Karpas-422 (cell line): ENCODE data around the gene KCTD13. TPM values are rescaled to one million over a fixed set of nuclear protein-coding genes. Genes with fewer than 3 reads are reported as not detected.

ENCODE experiments used
- DNase-seq: peaks from one replicate; pipeline ENCODE4 v3.0.0-alpha.2; 2015
- H2AFZ ChIP-seq: fragments of 200-600 bp; sonication (generic); 2 replicates; pipeline ENCODE4 v1.6.1; 2014; ENCODE audit warnings: antibody characterized with exemption, low read length, mixed read lengths
- H3K27ac ChIP-seq: fragments of 200-600 bp; sonication (generic); 2 replicates; pipeline ENCODE4 v1.5.1; 2014; ENCODE audit warnings: mild to moderate bottlenecking, low read length, moderate library complexity
- H3K27me3 ChIP-seq: fragments of 200-600 bp; sonication (generic); 2 replicates; pipeline ENCODE4 v1.6.1; 2014; ENCODE audit warnings: low read length, mixed read lengths
- H3K36me3 ChIP-seq: fragments of 200-600 bp; sonication (generic); 2 replicates; pipeline ENCODE4 v1.6.1; 2014; ENCODE audit warnings: low read length, mixed read lengths; ENCODE audit not compliant: insufficient read depth
- H3K4me1 ChIP-seq: fragments of 200-600 bp; sonication (generic); 2 replicates; pipeline ENCODE4 v1.6.1; 2014; ENCODE audit warnings: mild to moderate bottlenecking, low read length, mixed read lengths
- H3K4me2 ChIP-seq: fragments of 200-600 bp; sonication (generic); 2 replicates; pipeline ENCODE4 v1.6.1; 2014; ENCODE audit warnings: low read length, low read depth, mild to moderate bottlenecking; ENCODE audit not compliant: poor library complexity, severe bottlenecking
- H3K4me3 ChIP-seq: fragments of 200-600 bp; sonication (generic); 2 replicates; pipeline ENCODE4 v1.5.1; 2014; ENCODE audit warnings: mild to moderate bottlenecking, antibody characterized with exemption, low read length, mixed read lengths
- H3K79me2 ChIP-seq: fragments of 200-600 bp; sonication (generic); 2 replicates; pipeline ENCODE4 v1.6.1; 2014; ENCODE audit warnings: mild to moderate bottlenecking, low read length, mixed read lengths
- H3K9ac ChIP-seq: fragments of 200-600 bp; sonication (generic); 2 replicates; pipeline ENCODE4 v1.6.0; 2014; ENCODE audit warnings: low read length
- H3K9me2 ChIP-seq: fragments of 200-600 bp; sonication (generic), shearing (Covaris generic); replicated peaks from 2 replicates; pipeline ENCODE4 v1.6.0; 2014; ENCODE audit warnings: mild to moderate bottlenecking, low read length, moderate library complexity; ENCODE audit not compliant: insufficient read depth
- H3K9me3 ChIP-seq: fragments of 300-700, 200-600 bp; sonication (generic); 2 replicates; pipeline ENCODE4 v1.6.1; 2014; ENCODE audit warnings: low read length, mixed read lengths
- H4K20me1 ChIP-seq: fragments of 200-600 bp; sonication (generic); 2 replicates; pipeline ENCODE4 v1.6.1; 2014; ENCODE audit warnings: mild to moderate bottlenecking, antibody characterized with exemption, low read length, low read depth; ENCODE audit not compliant: insufficient read depth
- total RNA-seq: library from RNA; depleted of rRNA; stranded (reverse); fragments of >200 nt; shearing (Covaris generic); gene quantifications from 2 replicates; pipeline ENCODE4 v1.2.3, GENCODE V29; 2014; ENCODE audit warnings: low replicate concordance

Gene KCTD13
- total RNA-seq, 1 experiment from 2014 or later = 14.2 TPM

DNA sequence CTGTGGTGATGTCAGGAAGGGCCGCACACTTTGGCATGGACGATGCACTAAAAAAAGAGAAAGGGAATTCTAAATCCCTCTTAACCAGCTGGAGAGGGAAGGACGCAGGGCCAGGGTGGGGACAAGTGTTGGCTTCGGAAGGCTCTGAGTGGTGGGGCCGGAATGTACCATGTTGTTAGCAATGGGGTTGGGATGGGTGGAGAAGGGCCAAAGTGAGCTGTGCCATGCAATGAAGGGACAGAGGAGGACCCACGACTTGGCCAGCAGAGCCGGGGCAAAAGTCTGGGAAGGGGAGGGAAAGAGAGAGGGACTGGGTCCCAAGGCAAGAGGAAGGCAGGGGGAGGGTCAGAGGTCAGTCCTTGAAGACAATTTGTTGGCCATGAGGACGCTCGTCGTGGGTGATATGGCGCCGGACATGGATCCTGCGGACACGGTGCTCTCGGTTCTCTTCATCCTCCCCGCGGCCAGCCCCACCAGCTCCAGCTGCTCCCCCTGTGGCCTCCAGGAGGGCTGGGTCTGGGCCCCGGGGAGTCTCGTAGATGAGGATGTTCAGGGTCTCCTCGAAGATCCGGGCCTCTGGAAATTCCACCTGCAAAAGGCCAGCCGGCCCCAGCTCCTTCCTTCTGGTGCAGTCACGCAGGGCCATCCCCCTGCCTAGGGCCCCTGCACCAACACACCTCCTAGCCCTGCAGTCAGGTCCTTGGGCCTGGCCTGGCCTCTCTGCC lies 19.3 kb downstream of the KCTD13 start:
- Histone ChIP-seq H3K4me1 (no peaks in the 10 kb centered on the region), H3K4me2 (no peak overlapping the region), H3K9me3 (no peaks in the 10 kb centered on the region), H3K9ac (no peak overlapping the region), H3K36me3 (no peaks in the 10 kb centered on the region), H3K79me2 (no peaks in the 10 kb centered on the region), H3K27ac (no peak overlapping the region), H4K20me1 (no peaks in the 10 kb centered on the region), H3K27me3 (no peaks in the 10 kb centered on the region), H3K9me2 (no peaks in the 10 kb centered on the region), H3K4me3 (no peak overlapping the region), H2AFZ (no peak overlapping the region)
- no peak for DNase-seq

DNA sequence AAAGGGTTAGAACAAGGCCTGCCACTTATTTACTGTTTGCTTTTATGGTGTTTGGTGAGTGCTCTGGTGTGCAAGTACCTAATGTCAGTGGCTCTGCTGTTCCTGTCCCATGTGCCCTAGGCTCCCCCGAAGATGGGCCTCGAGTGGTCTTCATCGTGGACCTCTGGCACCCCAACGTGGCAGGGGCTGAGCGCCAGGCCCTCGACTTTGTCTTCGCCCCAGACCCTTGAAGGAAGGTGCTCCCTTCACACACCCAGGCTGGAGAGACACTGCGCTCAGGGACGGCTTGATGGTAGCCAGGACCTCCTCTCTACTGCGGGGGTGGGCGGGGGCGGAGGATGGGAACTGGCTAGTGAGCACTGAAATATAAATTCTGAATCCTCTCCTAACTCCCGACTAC lies 20.4 kb downstream of the KCTD13 start:
- no peaks in the 10 kb centered on the region for H3K27me3 ChIP-seq
- no peak overlapping the region for H3K9ac ChIP-seq

DNA sequence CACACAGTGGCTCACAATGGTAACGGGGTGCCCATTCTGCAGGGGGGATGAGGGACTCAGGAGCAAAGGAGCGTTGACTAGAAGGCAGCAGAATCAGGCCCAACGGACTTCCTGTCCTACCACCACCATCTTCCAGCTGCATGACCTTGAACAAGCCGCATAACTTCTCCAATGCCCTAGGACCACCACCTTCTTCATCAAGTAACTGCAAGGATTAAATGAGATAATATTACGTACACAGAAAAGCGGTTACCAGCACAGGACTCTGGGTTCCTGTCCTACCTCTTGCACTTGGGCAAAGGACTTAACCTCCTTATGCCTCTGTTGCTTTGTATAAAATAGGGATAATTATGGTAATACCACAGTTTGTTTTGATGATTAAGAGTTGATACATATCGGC lies 21.1 kb downstream of the KCTD13 start:
- Histone ChIP-seq H3K9ac (no peak overlapping the region), H3K9me2 (no peaks in the 10 kb centered on the region), H3K4me1 (peaks cover 8% of the 10 kb centered on the region), H3K27me3 (no peaks in the 10 kb centered on the region), H2AFZ (no peak overlapping the region), H3K4me2 (no peak overlapping the region), H3K27ac (no peak overlapping the region), H4K20me1 (no peaks in the 10 kb centered on the region), H3K36me3 (no peaks in the 10 kb centered on the region), H3K4me3 (no peak overlapping the region), H3K9me3 (no peaks in the 10 kb centered on the region), H3K79me2 (no peaks in the 10 kb centered on the region)
- DNase-seq = no peak

More for the DNA sequence above, 20.4 kb downstream of the KCTD13 start:
- Histone ChIP-seq H3K36me3 (no peaks in the 10 kb centered on the region), H3K9me2 (no peaks in the 10 kb centered on the region), H2AFZ (no peak overlapping the region), H3K9me3 (no peaks in the 10 kb centered on the region), H3K79me2 (no peaks in the 10 kb centered on the region), H4K20me1 (no peaks in the 10 kb centered on the region), H3K4me3 (no peak overlapping the region), H3K4me1 (peaks cover 3% of the 10 kb centered on the region), H3K27ac (no peak overlapping the region), H3K4me2 (no peak overlapping the region)
- no peak for DNase-seq

DNA sequence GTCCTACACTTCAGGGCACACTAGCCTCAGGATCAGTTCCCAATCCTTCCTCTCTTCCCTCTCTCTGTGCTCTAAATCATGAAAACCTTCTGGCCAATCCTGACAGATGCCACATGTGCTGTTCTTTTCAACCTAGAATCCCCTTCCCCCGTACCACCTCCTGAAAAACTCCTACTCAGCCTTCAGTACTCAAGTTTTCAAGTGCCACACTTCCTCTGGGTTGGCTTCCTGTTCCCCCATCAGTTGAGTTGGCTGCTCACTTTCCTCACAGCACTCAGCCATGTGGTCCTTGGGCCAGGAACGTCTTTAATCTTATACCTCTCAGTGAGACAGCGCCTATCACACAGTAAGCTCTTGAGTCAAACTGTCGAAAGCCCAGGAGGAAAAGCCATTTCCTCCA lies 22.4 kb downstream of the KCTD13 start:
- Histone ChIP-seq H3K27ac (no peak overlapping the region), H3K9me3 (no peaks in the 10 kb centered on the region), H3K27me3 (no peaks in the 10 kb centered on the region), H3K4me2 (no peak overlapping the region), H4K20me1 (no peaks in the 10 kb centered on the region), H3K9ac (no peak overlapping the region), H3K4me3 (no peak overlapping the region), H3K79me2 (no peaks in the 10 kb centered on the region), H3K36me3 (no peaks in the 10 kb centered on the region), H3K4me1 (peaks cover 15% of the 10 kb centered on the region), H2AFZ (no peak overlapping the region), H3K9me2 (no peaks in the 10 kb centered on the region)
- DNase-seq = no peak

DNA sequence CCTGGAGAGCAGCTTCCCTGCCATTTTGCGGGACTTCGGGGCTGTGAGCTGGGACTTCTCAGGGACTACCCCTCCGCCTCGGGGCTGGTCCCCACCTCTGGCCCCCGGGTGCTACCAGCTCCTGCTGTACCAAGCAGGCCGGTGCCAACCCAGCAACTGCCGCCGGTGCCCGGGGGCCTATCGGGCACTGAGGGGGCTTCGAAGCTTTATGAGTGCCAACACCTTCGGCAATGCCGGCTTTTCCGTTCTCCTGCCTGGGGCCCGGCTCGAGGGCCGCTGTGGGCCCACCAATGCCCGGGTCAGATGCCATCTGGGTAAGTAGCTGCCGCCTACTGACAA lies 24.4 kb downstream of the KCTD13 start:
- H3K36me3 ChIP-seq = no peaks in the 10 kb centered on the region
- no peak overlapping the region for H2AFZ ChIP-seq
- H3K9ac ChIP-seq = no peak overlapping the region
- H3K79me2 ChIP-seq = no peaks in the 10 kb centered on the region
- H3K9me2 ChIP-seq = no peaks in the 10 kb centered on the region
- no peak overlapping the region for H3K4me3 ChIP-seq
- DNase-seq = no peak
- H4K20me1 ChIP-seq = no peaks in the 10 kb centered on the region
- H3K27ac ChIP-seq = no peak overlapping the region
- H3K4me2 ChIP-seq = no peak overlapping the region
- peaks cover 15% of the 10 kb centered on the region for H3K4me1 ChIP-seq
- no peaks in the 10 kb centered on the region for H3K9me3 ChIP-seq
- H3K27me3 ChIP-seq = no peaks in the 10 kb centered on the region

DNA sequence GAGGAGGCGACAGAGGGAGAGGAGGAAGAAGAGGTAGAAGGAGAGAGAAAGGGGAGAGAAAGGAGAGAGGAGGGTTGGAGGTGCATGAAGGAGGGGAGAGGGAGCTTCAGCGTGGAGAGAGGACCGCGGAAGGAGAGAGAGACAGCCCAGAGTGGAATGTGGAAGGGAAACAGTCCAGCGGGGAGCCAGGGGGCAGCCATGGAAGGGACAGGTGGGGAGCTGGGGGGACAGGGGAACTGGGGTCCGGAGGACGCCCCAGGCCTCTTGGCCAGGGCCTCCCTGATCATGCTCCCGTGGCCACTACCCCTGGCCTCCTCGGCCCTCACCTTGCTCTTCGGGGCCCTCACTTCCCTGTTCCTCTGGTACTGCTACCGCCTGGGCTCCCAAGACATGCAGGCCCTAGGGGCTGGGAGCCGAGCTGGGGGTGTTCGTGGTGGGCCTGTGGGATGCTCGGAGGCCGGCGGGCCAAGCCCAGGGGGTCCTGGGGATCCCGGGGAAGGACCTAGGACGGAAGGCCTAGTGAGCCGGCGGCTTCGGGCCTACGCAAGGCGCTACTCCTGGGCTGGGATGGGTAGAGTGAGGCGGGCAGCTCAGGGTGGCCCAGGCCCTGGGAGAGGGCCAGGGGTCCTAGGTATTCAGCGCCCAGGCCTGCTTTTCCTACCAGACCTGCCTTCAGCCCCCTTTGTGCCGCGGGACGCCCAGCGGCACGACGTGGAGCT lies 25.0 kb downstream of the KCTD13 start:
- Histone ChIP-seq H3K9me2 (no peaks in the 10 kb centered on the region), H3K4me2 (peak overlapping the region; percentile 93), H3K4me3 (peak overlapping the region; percentile 69), H2AFZ (peak overlapping the region; percentile 96), H4K20me1 (no peaks in the 10 kb centered on the region), H3K27ac (no peak overlapping the region), H3K4me1 (peaks cover 15% of the 10 kb centered on the region), H3K9me3 (no peaks in the 10 kb centered on the region), H3K79me2 (no peaks in the 10 kb centered on the region), H3K36me3 (no peaks in the 10 kb centered on the region), H3K9ac (peak overlapping the region; percentile 64), H3K27me3 (no peaks in the 10 kb centered on the region)
- peak; percentile 40 for DNase-seq

DNA sequence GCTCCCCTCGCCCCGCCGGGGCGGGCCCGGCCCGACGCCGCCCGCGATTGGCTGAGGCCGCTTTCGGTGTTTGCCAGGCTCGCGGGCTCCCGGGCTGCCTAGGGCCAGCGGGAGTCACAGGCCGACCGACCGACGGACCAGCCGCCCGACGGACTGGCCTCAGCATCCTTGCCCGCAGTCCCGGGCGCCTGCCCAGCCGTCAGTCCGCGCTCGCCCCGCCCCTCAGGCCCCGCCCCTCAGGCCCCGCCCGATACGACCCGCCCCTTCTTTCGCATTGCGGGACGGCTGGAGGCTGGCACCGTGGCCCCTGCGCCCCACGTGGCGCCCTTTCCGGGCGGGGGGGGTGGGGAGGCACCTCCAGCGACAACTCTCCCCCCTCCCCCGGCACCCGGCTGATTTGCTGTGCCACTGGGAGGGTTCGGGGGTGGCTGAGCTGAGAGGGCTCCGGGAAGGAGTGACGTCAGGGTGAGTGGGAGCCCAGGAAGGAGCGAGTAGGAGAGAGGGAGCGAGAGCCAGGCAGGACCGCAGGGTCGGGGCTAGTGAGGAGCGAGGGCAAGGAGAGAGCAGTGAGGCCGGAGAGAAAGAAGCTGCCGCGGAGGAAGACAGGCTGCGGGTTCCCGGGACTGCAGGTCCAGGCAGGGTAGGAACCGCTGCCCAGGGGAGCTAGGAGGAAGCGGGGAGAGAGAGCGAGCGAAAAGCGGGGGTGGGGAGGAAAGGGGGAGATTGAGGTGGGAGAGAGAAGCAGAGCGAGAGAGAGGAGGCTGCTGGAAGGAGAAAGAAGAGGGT lies 25.7 kb downstream of the KCTD13 start, which contains the start of gene ASPHD1:
ASPHD1 (plus strand) TSS at position 387 of the 786 bp plus-strand sequence. CDS start 484 bp downstream, outside the sequence.
- Histone ChIP-seq H3K9me2 (no peaks in the 10 kb centered on the region), H3K4me1 (peaks cover 15% of the 10 kb centered on the region), H4K20me1 (no peaks in the 10 kb centered on the region), H3K79me2 (no peaks in the 10 kb centered on the region), H3K9ac (peak within 1 kb of the TSS; percentile 64), H2AFZ (peak within 1 kb of the TSS; percentile 96), H3K27me3 (no peaks in the 10 kb centered on the region), H3K4me2 (peak within 1 kb of the TSS; percentile 93), H3K36me3 (no peaks in the 10 kb centered on the region), H3K27ac (no peak within 1 kb of the TSS), H3K9me3 (no peaks in the 10 kb centered on the region), H3K4me3 (peak within 1 kb of the TSS; percentile 69)
- peak; percentile 88 for DNase-seq

DNA sequence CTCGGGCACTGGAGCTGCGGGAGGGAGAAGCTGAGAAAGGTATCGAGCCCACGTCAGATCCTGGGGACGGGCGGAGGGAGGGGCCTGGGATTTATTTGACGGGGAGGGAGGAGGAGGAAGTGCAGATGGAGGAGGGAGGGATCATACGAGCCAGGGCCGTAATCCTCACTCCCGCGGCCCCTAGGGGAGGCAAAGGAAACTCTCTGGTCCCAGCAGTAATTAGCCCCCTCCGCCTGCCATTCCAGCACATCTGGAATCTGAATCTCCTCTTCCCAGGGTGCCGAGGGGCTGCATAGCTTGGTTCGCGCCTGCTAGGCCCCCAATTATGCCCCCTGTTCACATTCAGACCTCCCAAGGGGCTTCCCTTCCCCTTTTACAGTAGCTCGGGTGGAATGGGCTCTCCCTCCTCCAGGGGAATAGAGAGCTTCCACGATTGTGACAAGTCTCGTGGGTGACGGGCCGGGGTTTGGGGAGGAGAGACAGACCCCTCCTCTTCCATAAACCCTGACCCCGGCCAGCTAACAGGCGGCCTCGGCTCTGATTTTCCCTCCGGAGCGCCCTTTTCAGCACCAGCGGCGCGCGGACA lies 26.4 kb downstream of the KCTD13 start, which contains the start of gene SEZ6L2:
SEZ6L2 (minus strand) TSS at position 35 of the 586 bp plus-strand sequence. CDS start 531 bp downstream, outside the sequence.
- H4K20me1 ChIP-seq = no peaks in the 10 kb centered on the region
- H3K9me2 ChIP-seq = no peaks in the 10 kb centered on the region
- no peaks in the 10 kb centered on the region for H3K9me3 ChIP-seq
- H3K4me1 ChIP-seq = peaks cover 15% of the 10 kb centered on the region
- H3K4me2 ChIP-seq = peak within 1 kb of the TSS; percentile 93
- no peaks in the 10 kb centered on the region for H3K79me2 ChIP-seq
- H3K4me3 ChIP-seq = peak within 1 kb of the TSS; percentile 69
- H3K36me3 ChIP-seq = no peaks in the 10 kb centered on the region
- no peaks in the 10 kb centered on the region for H3K27me3 ChIP-seq
- peak; percentile 75 for DNase-seq
- H2AFZ ChIP-seq = peak within 1 kb of the TSS; percentile 96
- peak within 1 kb of the TSS; percentile 64 for H3K9ac ChIP-seq
- no peak within 1 kb of the TSS for H3K27ac ChIP-seq
